Gastrocnemius medialis (tissue), 4 donors: ENCODE measurements around the gene NF2.

Experiments
- CTCF ChIP-seq, 5 experiments: fragments of 450-650 bp in 3 of 5; fragments of 200-600 bp in 2 of 5; sonication (generic) in 2 of 5; IDR thresholded peaks in 4 of 5; conservative IDR thresholded peaks in 1 of 5; 1 replicate in 4 of 5; 2 replicates in 1 of 5; pipeline ENCODE4 v1.5.1; 2016 to 2019; ENCODE audit warnings: antibody characterized with exemption in 5 of 5, mild to moderate bottlenecking in 3 of 5, moderate library complexity in 3 of 5
- POLR2A ChIP-seq, 2 donors: fragments of 450-650 bp; IDR thresholded peaks; one replicate each; pipeline ENCODE4 v1.6.1; 2017; ENCODE audit warnings: antibody characterized with exemption in 2 of 2, mild to moderate bottlenecking in 2 of 2, moderate library complexity in 2 of 2

- peak in 2 of 5 experiments; percentile 38 to 56 for TF ChIP-seq CTCF (IDR thresholded peaks at IDR 0.05 in 4 of 5, conservative IDR thresholded peaks at IDR 0.05 in 1 of 5)
- TF ChIP-seq POLR2A (IDR thresholded peaks at IDR 0.05), result no peak
These were observed 123.7 kb downstream of the NF2 start for GRCh38 chr22:29727131-29727523.
